CD4-positive, alpha-beta T cell (primary cell): ENCODE measurements around the gene GALNT2. TPM values are rescaled to one million over a fixed set of nuclear protein-coding genes. Genes with fewer than 3 reads are reported as not detected.

Source experiments
- ATAC-seq: fragments of 200-7000 bp; cut with Tn5 transposase; one replicate; pipeline ENCODE4 v1.10.0; 2022; ENCODE audit warnings: mild to moderate bottlenecking; ENCODE audit not compliant: poor library complexity
- CTCF ChIA-PET: fragments of 350-600 bp; sonication (Branson Sonifier 250); formaldehyde crosslinking; loops from one replicate; lab custom pipeline; 2021; ENCODE audit warnings: antibody characterized with exemption, inconsistent platforms; lab: Charles Lee
- POLR2A ChIA-PET: fragments of 350-600 bp; sonication (Branson Sonifier 250); formaldehyde crosslinking; loops from one replicate; lab custom pipeline; 2021; ENCODE audit warnings: antibody characterized with exemption, inconsistent platforms; lab: Charles Lee
- DNase-seq, 14 experiments: peaks; one replicate each; pipeline ENCODE4 v3.0.0-alpha.2; 2013 to 2020; ENCODE audit warnings: mixed read lengths in 2 of 14
- H3K27ac ChIP-seq, 2 donors: one replicate each; pipeline versions ENCODE4 v1.5.1 to v1.7.0; 2013; ENCODE audit warnings: low read length in 2 of 2, low read depth in 1 of 2, mild to moderate bottlenecking in 1 of 2
- H3K27me3 ChIP-seq, 2 experiments: 1 replicate in 1 of 2; 2 replicates in 1 of 2; pipeline versions ENCODE4 v1.6.1 to v1.7.0; 2013; ENCODE audit warnings: low read length in 2 of 2, control low read depth in 1 of 2, mild to moderate bottlenecking in 1 of 2, moderate library complexity in 1 of 2; ENCODE audit not compliant: insufficient read depth in 2 of 2, control insufficient read depth in 1 of 2
- H3K36me3 ChIP-seq: one replicate; pipeline ENCODE4 v1.6.1; 2013; ENCODE audit warnings: low read length, control low read depth; ENCODE audit not compliant: insufficient read depth
- H3K4me1 ChIP-seq: one replicate; pipeline ENCODE4 v1.6.1; 2013; ENCODE audit warnings: low read length, control low read depth; ENCODE audit not compliant: insufficient read depth
- H3K4me3 ChIP-seq: one replicate; pipeline ENCODE4 v1.5.1; 2013; ENCODE audit warnings: mild to moderate bottlenecking, low read length, moderate library complexity
- H3K9me3 ChIP-seq, 2 experiments: 1 replicate in 1 of 2; 2 replicates in 1 of 2; pipeline versions ENCODE4 v1.6.1 to v1.7.0; 2013; ENCODE audit warnings: low read length in 2 of 2, mild to moderate bottlenecking in 2 of 2, control low read depth in 1 of 2, moderate library complexity in 1 of 2; ENCODE audit not compliant: control insufficient read depth in 1 of 2, insufficient read depth in 1 of 2
- H3K27ac Mint-ChIP-seq: one replicate; pipeline ENCODE4 v1.8.0; 2020; ENCODE audit warnings: mixed read lengths
- H3K27me3 Mint-ChIP-seq: one replicate; pipeline ENCODE4 v1.8.0; 2021; ENCODE audit warnings: mixed read lengths
- H3K36me3 Mint-ChIP-seq: one replicate; pipeline ENCODE4 v1.8.0; 2021; ENCODE audit warnings: low read depth, mixed read lengths
- H3K4me1 Mint-ChIP-seq: one replicate; pipeline ENCODE4 v1.8.0; 2021; ENCODE audit warnings: low read depth, mixed read lengths
- H3K4me3 Mint-ChIP-seq: one replicate; pipeline ENCODE4 v1.8.0; 2020; ENCODE audit warnings: mild to moderate bottlenecking, mixed read lengths
- H3K9me3 Mint-ChIP-seq: one replicate; pipeline ENCODE4 v1.8.0; 2020; ENCODE audit warnings: mixed read lengths
- intact Hi-C, 2 experiments: fragments of 100-400 bp; cut with DNase I in 1 of 2; cut with micrococcal nuclease in 1 of 2; formaldehyde crosslinking; loops; one replicate each; pipeline versions ENCODE4 v1.15.1 to v1.9.0; 2023 to 2025; cut with DNase I, micrococcal nuclease
- total RNA-seq, 174 experiments: library from RNA in 2 of 174; stranded (reverse) in 2 of 174; gene quantifications; one replicate each; pipeline ENCODE4 v1.2.3 and lab custom pipeline; 2021 to 2026
- TF ChIP-seq, protein P1 (sequence below): fragments of 200-600 bp; IDR thresholded peaks from one replicate; pipeline ENCODE4 v1.8.0; 2022; ENCODE audit warnings: antibody characterized with exemption, mild to moderate bottlenecking

The GALNT2 gene
- total RNA-seq, 2 experiments from 2014 or later = 11.0 to 11.4 TPM

DNA sequence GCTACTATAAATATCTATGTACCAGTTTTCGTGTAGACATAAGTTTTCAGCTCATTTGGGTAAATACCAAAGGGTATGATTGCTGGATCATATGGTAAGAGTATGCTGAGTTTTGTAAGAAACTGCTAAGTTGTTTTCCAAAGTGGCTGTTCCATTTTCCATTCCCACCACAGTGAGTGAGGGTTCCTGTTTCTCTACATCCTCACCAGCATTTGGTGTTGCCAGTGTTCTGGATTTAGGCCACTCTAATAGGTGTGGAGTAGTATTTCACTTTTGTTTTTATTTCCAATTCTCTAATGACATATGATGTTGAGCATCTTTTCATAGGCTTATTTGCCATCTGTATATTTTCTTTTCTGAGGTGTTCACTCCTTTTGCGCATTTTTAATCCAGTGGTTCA, 112.2 kb downstream of the GALNT2 start:
- no peak overlapping the region for H3K27ac ChIP-seq
- intact Hi-C loops = no loop called here
- Mint-ChIP-seq H3K4me1 (peaks cover 25% of the 10 kb centered on the region), H3K27ac (no peak overlapping the region), H3K36me3 (peaks cover 33% of the 10 kb centered on the region), H3K27me3 (no peaks in the 10 kb centered on the region), H3K9me3 (no peaks in the 10 kb centered on the region), H3K4me3 (no peak overlapping the region)
- TF ChIP-seq, protein P1, sequence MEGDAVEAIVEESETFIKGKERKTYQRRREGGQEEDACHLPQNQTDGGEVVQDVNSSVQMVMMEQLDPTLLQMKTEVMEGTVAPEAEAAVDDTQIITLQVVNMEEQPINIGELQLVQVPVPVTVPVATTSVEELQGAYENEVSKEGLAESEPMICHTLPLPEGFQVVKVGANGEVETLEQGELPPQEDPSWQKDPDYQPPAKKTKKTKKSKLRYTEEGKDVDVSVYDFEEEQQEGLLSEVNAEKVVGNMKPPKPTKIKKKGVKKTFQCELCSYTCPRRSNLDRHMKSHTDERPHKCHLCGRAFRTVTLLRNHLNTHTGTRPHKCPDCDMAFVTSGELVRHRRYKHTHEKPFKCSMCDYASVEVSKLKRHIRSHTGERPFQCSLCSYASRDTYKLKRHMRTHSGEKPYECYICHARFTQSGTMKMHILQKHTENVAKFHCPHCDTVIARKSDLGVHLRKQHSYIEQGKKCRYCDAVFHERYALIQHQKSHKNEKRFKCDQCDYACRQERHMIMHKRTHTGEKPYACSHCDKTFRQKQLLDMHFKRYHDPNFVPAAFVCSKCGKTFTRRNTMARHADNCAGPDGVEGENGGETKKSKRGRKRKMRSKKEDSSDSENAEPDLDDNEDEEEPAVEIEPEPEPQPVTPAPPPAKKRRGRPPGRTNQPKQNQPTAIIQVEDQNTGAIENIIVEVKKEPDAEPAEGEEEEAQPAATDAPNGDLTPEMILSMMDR = no peak
- H3K27me3 ChIP-seq = no peaks in the 10 kb centered on the region
- H3K4me1 ChIP-seq = no peaks in the 10 kb centered on the region
- no peak overlapping the region for H3K4me3 ChIP-seq
- POLR2A ChIA-PET = interaction anchor here (0.7 kb wide), 1 partner anchor 9 kb away, joined by 4 read pairs; no protein-coding TSS in a partner anchor
- H3K36me3 ChIP-seq = peaks cover 4% of the 10 kb centered on the region
- CTCF ChIA-PET = no interaction called here
- ATAC-seq (no peak), DNase-seq (no peak)
- H3K9me3 ChIP-seq = peaks cover 0 to 2% of the 10 kb centered on the region in 2 experiments

GRCh38 chr1:230185076-230186001, 118.3 kb downstream of the GALNT2 start:
- H3K4me1 Mint-ChIP-seq = peaks cover 63% of the 10 kb centered on the region
- intact Hi-C loops = no loop called here
- H3K36me3 Mint-ChIP-seq = peaks cover 52% of the 10 kb centered on the region
- ChIA-PET POLR2A (no interaction called here), CTCF (no interaction called here)
- no peaks in the 10 kb centered on the region for H3K36me3 ChIP-seq
- no peak overlapping the region for H3K27ac Mint-ChIP-seq
- H3K4me3 Mint-ChIP-seq = no peak overlapping the region
- ATAC-seq = no peak
- no peak overlapping the region for H3K27ac ChIP-seq
- peaks cover 23% of the 10 kb centered on the region for H3K4me1 ChIP-seq
- DNase-seq = no peak
- no peak overlapping the region for H3K4me3 ChIP-seq
- peaks cover 0 to 4% of the 10 kb centered on the region in 2 experiments for H3K9me3 ChIP-seq
- no peaks in the 10 kb centered on the region for H3K27me3 ChIP-seq
- TF ChIP-seq, protein P1 = no peak
- H3K27me3 Mint-ChIP-seq = no peaks in the 10 kb centered on the region
- H3K9me3 Mint-ChIP-seq = no peaks in the 10 kb centered on the region

GRCh38 chr1:230186003-230186863, 119.2 kb downstream of the GALNT2 start:
- Mint-ChIP-seq H3K9me3 (no peaks in the 10 kb centered on the region), H3K4me3 (peak overlapping the region; percentile 9), H3K27ac (peak overlapping the region; percentile 37), H3K4me1 (peaks cover 63% of the 10 kb centered on the region), H3K27me3 (no peaks in the 10 kb centered on the region), H3K36me3 (peaks cover 49% of the 10 kb centered on the region)
- TF ChIP-seq, protein P1 = no peak
- H3K4me1 ChIP-seq = peaks cover 23% of the 10 kb centered on the region
- intact Hi-C loops = no loop called here
- no peaks in the 10 kb centered on the region for H3K36me3 ChIP-seq
- CTCF ChIA-PET = no interaction called here
- H3K27me3 ChIP-seq = no peaks in the 10 kb centered on the region
- peaks cover 0 to 4% of the 10 kb centered on the region in 2 experiments for H3K9me3 ChIP-seq
- H3K4me3 ChIP-seq = no peak overlapping the region
- no peak for ATAC-seq
- POLR2A ChIA-PET = no interaction called here
- no peak for DNase-seq
- no peak overlapping the region for H3K27ac ChIP-seq
